Measurements from ENCODE around the gene FAM118A. TPM values are rescaled to one million over a fixed set of nuclear protein-coding genes. Genes with fewer than 3 reads are reported as not detected.

FAM118A gene
- total and polyA plus RNA-seq, 9 of the 15 experiments (the other 6 are each of a cell fraction or from before 2014, with no cell fraction given) = 17.0 to 223 (median 59.4) TPM

- TF ChIP-seq ZBTB11 (CRISPR knock-in tag; IDR thresholded peaks at IDR 0.05) (peak in 1 of 3 experiments; percentile 29; a peak in 1 of 6 replicates), NFATC3 (IDR thresholded peaks at IDR 0.05) (no peak), FOSL1 (tag; conservative IDR thresholded peaks at IDR 0.05) (no peak), KDM1A (IDR thresholded peaks at IDR 0.05) (peak; percentile 62 to 68; a peak in 3 of 4 replicates), PRDM10 (IDR thresholded peaks at IDR 0.05; ENCODE audit: partially characterized antibody) (peak; percentile 14), FOXM1 (IDR thresholded peaks at IDR 0.05; ENCODE audit: low read depth) (0 out of 2 replicates have a peak, but pooled peaks have one; percentile 36), FOXM1 (CRISPR knock-in tag; IDR thresholded peaks at IDR 0.05; ENCODE audit: low read depth) (no peak), ZNF311 (CRISPR knock-in tag; IDR thresholded peaks at IDR 0.05) (no peak), ZNF740 (CRISPR knock-in tag; IDR thresholded peaks at IDR 0.05) (no peak), ZNF740 (tag; IDR thresholded peaks at IDR 0.05) (no peak), POLR2AphosphoS5 (IDR thresholded peaks at IDR 0.05; ENCODE audit: control insufficient read depth, insufficient read depth, low read depth, low read length) (peak; percentile 69; the same call in 1 of the 2 replicates), MAFK (IDR thresholded peaks at IDR 0.05; ENCODE audit: low read length) (no peak), MTA2 (IDR thresholded peaks at IDR 0.05; ENCODE audit: low read depth) (peak; percentile 48; the same call in 1 of the 2 replicates), ZBTB2 (IDR thresholded peaks at IDR 0.05) (peak; percentile 35; the same call in 1 of the 2 replicates), ZNF165 (CRISPR knock-in tag; IDR thresholded peaks at IDR 0.05; ENCODE audit: borderline replicate concordance) (no peak), ETV1 (tag; conservative IDR thresholded peaks at IDR 0.05; ENCODE audit: low read depth) (peak; percentile 72)
Observed at GRCh38 chr22:45314054-45314721, 4.5 kb downstream of the FAM118A start (continued).

Data from K562 (cell line).